AG10803 (cell line): ENCODE results near the gene DUOX1.

Experiments used
- DNase-seq: peaks from one replicate; pipeline ENCODE4 v3.0.0; 2010; ENCODE audit warnings: low read depth
- H3K4me3 ChIP-seq: 2 replicates; pipeline ENCODE4 v1.5.1; 2011; ENCODE audit warnings: mild to moderate bottlenecking, low read length, control low read depth
- TF ChIP-seq, protein P1 (sequence below): conservative IDR thresholded peaks from 2 replicates; pipeline ENCODE4 v1.5.1; 2011; ENCODE audit warnings: mild to moderate bottlenecking, low read length, control low read depth, inconsistent platforms

The DUOX1 gene

GRCh38 chr15:45168286-45168685 is 38.5 kb downstream of the DUOX1 start:
- TF ChIP-seq, protein P1, sequence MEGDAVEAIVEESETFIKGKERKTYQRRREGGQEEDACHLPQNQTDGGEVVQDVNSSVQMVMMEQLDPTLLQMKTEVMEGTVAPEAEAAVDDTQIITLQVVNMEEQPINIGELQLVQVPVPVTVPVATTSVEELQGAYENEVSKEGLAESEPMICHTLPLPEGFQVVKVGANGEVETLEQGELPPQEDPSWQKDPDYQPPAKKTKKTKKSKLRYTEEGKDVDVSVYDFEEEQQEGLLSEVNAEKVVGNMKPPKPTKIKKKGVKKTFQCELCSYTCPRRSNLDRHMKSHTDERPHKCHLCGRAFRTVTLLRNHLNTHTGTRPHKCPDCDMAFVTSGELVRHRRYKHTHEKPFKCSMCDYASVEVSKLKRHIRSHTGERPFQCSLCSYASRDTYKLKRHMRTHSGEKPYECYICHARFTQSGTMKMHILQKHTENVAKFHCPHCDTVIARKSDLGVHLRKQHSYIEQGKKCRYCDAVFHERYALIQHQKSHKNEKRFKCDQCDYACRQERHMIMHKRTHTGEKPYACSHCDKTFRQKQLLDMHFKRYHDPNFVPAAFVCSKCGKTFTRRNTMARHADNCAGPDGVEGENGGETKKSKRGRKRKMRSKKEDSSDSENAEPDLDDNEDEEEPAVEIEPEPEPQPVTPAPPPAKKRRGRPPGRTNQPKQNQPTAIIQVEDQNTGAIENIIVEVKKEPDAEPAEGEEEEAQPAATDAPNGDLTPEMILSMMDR = no peak
- H3K4me3 ChIP-seq = no peak overlapping the region
- DNase-seq = no peak

DNA sequence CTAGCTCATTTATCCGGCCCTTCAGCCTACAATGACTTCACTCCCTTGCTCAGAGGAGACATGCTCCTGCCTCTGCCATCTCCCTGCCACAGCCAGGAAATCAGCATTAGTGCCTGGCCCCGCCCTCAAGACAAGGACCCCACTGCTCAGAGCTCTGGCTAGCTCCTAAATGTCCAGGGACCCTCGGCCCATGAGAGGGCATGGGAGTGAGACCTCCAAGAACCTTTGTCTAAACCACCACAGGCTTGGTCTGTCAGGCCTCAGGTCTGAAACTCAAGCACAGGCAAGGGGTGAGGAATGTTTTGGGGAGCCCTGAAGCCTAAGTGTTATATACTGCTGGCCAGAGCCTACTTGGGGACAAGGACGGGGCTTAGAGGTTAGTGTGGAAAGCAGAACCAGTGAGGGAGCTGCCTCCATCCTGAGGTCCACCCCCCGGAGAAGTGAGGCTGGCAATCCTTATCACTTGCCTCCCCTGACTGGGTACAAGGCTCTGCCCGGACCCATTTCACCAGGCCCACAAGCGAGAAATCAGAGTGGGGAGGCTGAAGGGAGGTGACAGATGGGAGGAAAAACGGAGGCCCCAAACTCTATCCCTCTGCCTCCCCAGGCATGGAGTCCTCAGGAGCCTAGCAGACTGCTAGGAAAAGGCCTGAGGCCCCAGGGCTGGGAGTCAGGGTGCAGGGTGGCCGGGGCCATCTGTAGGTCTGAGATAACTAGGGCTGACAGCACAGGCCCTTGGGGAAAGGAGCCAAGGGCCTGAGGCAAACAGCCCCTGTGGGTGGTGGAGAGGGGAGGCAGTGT is 39.2 kb downstream of the DUOX1 start:
- no peak overlapping the region for H3K4me3 ChIP-seq
- TF ChIP-seq, protein P1 = no peak
- no peak for DNase-seq

DNA sequence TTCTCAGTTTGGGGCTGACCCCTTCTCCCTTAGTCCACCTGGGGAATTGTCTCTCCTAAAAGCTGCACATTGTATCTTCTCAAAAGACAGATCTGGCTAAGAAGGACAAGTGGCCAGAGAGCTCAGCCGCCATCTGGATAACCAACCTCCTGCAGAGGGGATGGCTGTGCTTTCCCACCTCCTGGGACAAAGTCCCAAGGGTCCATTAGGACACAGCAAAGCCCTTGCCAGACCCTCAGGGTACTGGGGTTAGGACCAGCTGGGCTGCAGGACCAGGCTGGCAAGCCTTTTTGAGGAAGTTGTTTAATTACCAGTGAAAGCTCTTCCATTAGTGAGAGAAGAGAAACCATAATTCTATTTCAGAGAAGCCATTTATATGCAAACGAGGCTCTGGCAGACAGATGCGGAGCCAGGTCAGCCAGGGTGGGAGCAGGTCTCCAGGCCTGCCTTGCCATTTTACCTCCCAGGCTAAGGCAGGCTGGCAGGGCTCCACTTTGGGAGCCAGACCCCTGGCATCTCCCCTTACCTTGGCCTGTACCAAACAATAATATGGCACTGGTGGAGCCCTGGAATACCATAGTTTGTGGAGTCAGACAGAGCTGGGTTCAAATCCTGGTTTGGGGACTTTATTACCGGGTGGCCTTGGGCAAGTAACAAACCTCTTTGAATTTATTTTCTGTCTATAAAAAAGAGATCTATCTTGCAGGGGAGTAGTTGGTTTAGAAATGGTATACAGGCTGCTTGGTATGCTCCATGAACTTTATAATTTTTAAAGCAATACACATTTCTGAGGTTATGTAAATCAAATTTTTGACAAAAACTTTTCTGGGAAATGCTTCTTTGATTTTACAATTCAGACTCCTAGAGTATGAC is 40.0 kb downstream of the DUOX1 start:
- H3K4me3 ChIP-seq = no peak overlapping the region
- DNase-seq = no peak
- TF ChIP-seq, protein P1 = no peak

DNA sequence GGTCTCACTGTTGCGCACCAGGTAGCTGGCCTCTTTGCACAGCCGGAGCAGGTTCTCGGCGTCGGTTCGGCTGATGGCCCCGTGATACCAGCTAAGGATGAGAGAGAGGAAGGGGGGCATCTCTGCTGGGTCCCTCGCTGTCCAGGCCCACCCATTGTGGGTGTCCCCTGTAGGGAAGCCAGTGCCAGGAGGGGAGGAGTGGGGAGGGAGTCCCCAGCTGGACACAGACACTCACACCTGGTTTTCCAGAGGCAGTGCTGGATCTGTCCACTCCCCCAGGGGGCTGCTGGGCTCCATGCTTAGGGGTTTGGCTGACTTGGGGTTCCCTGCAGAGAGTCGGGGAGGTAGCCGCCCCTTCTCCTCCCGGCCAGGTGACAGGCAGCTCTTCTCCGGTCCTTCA is 42.1 kb downstream of the DUOX1 start:
- H3K4me3 ChIP-seq = no peak overlapping the region
- DNase-seq = no peak
- TF ChIP-seq, protein P1 = no peak

DNA sequence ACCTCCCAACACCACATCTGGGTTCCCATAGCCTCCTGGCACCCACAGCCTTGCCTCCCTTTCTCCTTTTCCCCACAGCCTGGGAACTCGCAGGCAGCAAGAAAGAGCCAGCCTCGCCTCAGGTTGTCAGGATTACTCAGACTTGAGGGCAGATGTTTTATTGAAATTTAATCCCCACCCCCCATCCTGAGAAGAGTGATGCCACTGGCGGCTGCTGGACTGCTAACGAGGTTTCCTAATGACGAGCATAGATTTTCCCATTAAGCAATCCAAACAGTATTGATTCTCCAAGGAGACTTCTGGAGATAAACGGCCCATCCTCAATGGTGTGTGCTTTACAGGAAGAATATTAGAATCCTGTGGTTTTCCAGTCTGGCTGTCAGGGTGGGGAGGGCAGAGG is 44.3 kb downstream of the DUOX1 start:
- DNase-seq = no peak
- no peak overlapping the region for H3K4me3 ChIP-seq
- TF ChIP-seq, protein P1 = no peak

DNA sequence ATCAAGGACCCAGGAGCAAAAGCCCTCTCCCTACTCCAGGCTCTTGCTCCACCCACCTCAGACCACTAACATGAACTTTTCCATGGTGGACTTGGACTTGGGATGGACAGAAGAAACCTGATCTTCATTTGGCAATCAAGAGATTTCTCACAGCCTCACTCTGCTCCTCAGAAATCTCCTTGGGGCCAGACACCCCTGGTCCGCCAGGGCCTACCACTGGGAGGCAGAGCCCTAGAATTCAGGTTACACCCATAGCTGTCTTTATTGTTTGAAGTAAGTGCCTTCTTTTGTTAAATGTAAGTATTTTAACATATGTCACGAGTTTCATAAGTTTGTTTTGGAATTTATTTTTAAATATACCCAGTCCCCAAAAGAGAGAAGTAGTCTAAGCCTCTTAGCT is 44.8 kb downstream of the DUOX1 start:
- no peak overlapping the region for H3K4me3 ChIP-seq
- DNase-seq = no peak
- TF ChIP-seq, protein P1 = no peak
